ENCODE data around the gene COBL. TPM values are rescaled to one million over a fixed set of nuclear protein-coding genes. Genes with fewer than 3 reads are reported as not detected.

COBL gene
- total RNA-seq, 1 experiment from 2014 or later = 52.3 TPM

DNA sequence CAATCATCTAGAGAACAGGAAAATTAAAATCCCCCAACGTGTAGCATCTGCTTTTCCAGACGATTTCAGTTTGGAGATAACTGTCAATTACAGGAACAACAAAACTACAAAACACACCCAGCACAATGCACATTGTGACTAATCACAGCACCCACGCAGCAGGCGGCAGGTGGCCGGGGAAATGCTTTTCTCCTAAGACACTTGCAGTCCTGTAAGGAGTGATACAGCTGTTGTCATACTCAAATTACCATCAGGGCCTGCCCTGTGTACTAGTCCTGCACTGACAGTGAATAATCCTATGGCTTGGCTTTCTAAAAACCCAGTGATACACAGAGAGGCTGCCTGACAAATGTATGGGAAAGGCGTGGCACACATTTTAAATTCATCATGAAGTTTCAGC is 37.8 kb downstream of the COBL start:
- Histone ChIP-seq H3K4me2 (ENCODE audit: insufficient read depth, insufficient read length, low read length) (no peak overlapping the region), H2BK12ac (ENCODE audit: insufficient read length, low read depth, low read length) (no peak overlapping the region), H2BK20ac (ENCODE audit: low read depth, low read length, poor library complexity, severe bottlenecking) (no peak overlapping the region), H3K27ac (ENCODE audit: insufficient read length, low read depth, low read length) (no peak overlapping the region), H3K79me2 (ENCODE audit: insufficient read depth, low read length) (peaks cover 3% of the 10 kb centered on the region; the same call in 1 of the 2 replicates), H3K9ac (ENCODE audit: extremely low read depth, insufficient read length, low read length) (no peak overlapping the region), H3K79me1 (ENCODE audit: insufficient read depth, low read depth, low read length, poor library complexity, severe bottlenecking) (peaks cover 4% of the 10 kb centered on the region), H4K5ac (ENCODE audit: insufficient read length, low read depth, low read length) (no peak overlapping the region), H2BK15ac (ENCODE audit: low read depth, low read length) (no peak overlapping the region), H3K9me3 (ENCODE audit: control insufficient read depth, low read depth, low read length) (no peaks in the 10 kb centered on the region), H2BK120ac (ENCODE audit: low read depth, low read length, poor library complexity, severe bottlenecking) (no peak overlapping the region), H3K4ac (ENCODE audit: low read depth, low read length) (no peak overlapping the region), H3K18ac (ENCODE audit: insufficient read length, low read depth, low read length) (no peak overlapping the region), H3K23me2 (ENCODE audit: insufficient read length, low read depth, low read length, poor library complexity, severe bottlenecking) (no peaks in the 10 kb centered on the region), H3T11ph (ENCODE audit: low read length) (no peak overlapping the region), H3K4me1 (ENCODE audit: insufficient read depth, low read length) (peaks cover 4% of the 10 kb centered on the region; the same call in 1 of the 2 replicates), H4K91ac (ENCODE audit: insufficient read length, low read depth, low read length) (no peak overlapping the region), H3K14ac (ENCODE audit: insufficient read depth, low read length) (no peak overlapping the region), H4K8ac (replicated peaks; ENCODE audit: insufficient read length, low read depth, low read length) (no peak overlapping the region), H3K56ac (ENCODE audit: insufficient read length, low read depth, low read length) (no peak overlapping the region), H3K23ac (ENCODE audit: insufficient read length, low read depth, low read length) (no peak overlapping the region), H4K20me1 (ENCODE audit: control insufficient read depth, insufficient read depth, insufficient read length) (no peaks in the 10 kb centered on the region), H3K27me3 (ENCODE audit: insufficient read depth, low read length) (no peaks in the 10 kb centered on the region), H2BK5ac (ENCODE audit: insufficient read length, low read length) (no peak overlapping the region), H2AK5ac (ENCODE audit: insufficient read length, low read length) (no peak overlapping the region), H2AFZ (ENCODE audit: low read length) (no peak overlapping the region)
- TF ChIP-seq CTCF (conservative IDR thresholded peaks at IDR 0.05) = no peak
- peak overlapping the region; percentile 6 to 43 (median 8); a peak in 3 of 7 replicates for H3K27ac Mint-ChIP-seq
- no peak for DNase-seq
- H3K9me3 Mint-ChIP-seq = peaks cover 2 to 3% of the 10 kb centered on the region in 2 experiments; a peak in 2 of 5 replicates
- peaks cover 59 to 63% of the 10 kb centered on the region in 2 experiments for H3K4me1 Mint-ChIP-seq
- no peak overlapping the region for H3K4me3 Mint-ChIP-seq
- WGBS (ENCODE audit: extremely low coverage, insufficient read length, low lambda C conversion rate) = no CpG with 5 or more reads among the region's 6 CpGs
- no peaks in the 10 kb centered on the region for H3K27me3 Mint-ChIP-seq (ENCODE audit: low read depth)
- H3K36me3 Mint-ChIP-seq (ENCODE audit: insufficient read depth in 1 of 3, low read depth in 3 of 3) = peaks cover 0 to 4% (median 2%) of the 10 kb centered on the region in 3 experiments; a peak in 1 of 7 replicates

Measured in H9 (cell line).